HG03196 (cell line): ENCODE data around the gene ABHD16A.

ENCODE experiments used
- ATAC-seq: cut with Tn5 transposase; IDR thresholded peaks from one replicate; pipeline ENCODE4 v1.9.1; 2021; ENCODE audit not compliant: unreplicated experiment

ABHD16A gene

GRCh38 chr6:31702819-31703716 lies at the start of gene ABHD16A:
Gene ABHD16A (minus strand): TSS chr6:31703324. CDS start chr6:31703281, 43 bp downstream.
- ATAC-seq: peak; percentile 86

GRCh38 chr6:31752739-31753319 lies 49.7 kb upstream of the ABHD16A start:
- no peak for ATAC-seq

DNA sequence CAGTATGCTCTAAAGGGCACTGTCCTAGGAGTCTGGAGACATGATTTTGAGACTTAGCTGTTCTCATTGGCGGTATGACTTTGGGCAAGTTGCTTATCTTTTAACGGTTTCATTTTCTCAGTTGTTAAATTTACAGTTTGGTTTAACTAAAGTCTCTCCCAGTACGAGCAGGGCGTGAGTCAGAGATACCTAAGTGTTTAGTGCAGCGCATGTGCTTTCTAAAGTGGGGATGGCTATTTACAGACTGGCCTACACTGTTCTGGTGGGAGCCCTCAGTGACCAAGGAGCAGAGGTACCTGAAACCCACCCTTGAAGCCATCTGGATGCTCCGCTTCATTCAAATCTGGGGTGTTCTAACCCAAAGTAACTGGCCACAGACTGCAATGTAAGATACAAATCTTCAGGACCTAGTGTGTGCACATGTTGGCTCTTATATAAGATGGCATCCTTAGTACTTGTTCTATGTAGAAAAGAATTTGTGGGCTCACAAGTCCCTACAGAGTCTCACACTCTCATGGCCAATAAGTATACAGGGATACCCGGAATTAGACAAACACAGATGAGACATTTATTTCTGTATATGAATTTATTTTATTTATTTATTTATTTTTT lies 47.4 kb upstream of the ABHD16A start:
- no peak for ATAC-seq

DNA sequence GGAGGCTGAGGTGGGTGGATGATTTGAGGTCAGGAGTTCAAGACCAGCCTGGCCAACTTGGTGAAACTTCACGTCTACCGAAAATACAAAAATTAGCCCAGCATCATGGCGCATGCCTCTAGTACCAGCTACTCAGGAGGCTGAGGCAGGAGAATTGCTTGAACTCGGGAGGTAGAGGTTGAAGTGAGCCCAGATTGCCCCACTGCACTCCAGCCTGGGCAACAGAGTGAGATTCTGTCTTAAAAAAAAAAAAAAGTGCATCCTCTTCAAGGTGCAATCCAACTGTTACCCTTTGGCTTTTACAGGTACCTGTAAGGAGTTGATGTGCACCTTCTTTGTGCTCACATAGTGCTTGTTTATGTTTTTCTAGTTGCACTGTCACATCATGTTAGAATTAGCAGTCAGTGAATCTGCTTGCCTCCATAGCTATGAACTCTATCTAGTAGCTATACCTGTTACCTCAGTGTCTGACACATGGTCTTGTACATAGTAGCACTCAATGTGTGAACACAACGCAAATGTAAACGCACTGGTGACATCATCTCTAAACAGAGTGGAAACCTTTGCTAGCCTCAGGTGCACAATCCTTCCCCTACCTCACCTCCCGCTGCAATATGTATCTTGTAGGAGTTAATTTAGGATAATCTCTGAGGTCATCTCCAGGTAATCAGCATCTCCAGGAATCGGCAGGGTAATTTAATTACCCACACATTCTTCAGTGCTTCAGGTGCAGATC lies 46.3 kb upstream of the ABHD16A start:
- ATAC-seq: no peak

DNA sequence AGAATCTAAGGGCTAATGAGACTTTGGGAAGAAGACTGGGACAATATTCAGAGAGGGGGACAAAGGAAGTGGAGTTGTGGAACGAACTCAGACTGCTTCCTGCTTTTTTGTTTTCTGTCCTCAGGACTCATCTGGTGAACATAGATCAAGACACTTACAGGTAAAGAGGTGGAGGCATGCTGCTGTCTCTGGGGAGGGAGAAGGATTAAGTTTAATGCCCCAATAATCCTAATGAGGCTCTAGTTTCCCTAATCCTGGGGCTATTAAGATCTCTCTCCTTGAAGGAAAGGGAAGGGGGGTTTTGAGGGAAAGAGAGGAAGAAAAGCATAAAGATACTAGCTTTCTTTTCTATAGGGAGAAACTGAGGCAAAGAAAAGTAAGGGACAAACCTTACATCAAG lies 41.3 kb upstream of the ABHD16A start:
- no peak for ATAC-seq

DNA sequence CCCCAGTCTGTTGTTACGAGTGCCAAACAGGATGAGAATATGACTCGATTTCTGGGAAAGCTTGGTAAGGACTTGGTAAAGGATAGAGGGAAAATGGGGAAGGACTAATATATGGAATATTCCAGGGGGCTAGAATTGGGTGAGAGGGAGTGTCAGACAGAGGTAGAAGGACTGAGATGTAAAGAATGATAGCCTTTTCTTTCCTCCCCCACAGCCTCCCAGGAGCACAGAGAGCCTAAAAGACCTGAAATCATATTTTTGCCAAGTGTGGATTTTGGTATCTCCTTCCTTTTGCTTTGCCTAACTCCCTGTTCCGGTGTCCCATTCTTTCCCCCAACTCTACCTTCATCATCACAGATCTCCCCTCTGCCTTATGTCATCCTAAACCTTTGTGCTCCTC lies 39.8 kb upstream of the ABHD16A start:
- no peak for ATAC-seq

DNA sequence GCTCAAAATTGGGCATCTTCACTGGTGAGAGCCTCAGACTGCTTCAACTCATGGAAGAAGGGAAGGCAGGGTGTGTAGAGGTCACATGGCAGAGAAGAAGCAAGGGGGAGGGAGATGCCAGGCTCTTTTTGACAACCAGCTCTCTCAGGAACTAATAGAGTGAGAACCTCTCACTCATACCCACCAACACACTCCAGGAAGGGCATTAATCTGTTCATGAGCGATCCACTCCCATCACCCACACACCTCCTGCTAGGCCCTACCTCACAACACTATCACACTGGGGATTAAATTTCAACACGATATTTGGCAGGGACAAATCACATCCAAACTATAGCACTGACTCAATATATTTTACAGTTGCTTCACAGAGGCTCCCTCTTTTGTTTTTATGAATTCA lies 38.7 kb upstream of the ABHD16A start:
- ATAC-seq: no peak

GRCh38 chr6:31740397-31741223 lies 37.5 kb upstream of the ABHD16A start:
- no peak for ATAC-seq

DNA sequence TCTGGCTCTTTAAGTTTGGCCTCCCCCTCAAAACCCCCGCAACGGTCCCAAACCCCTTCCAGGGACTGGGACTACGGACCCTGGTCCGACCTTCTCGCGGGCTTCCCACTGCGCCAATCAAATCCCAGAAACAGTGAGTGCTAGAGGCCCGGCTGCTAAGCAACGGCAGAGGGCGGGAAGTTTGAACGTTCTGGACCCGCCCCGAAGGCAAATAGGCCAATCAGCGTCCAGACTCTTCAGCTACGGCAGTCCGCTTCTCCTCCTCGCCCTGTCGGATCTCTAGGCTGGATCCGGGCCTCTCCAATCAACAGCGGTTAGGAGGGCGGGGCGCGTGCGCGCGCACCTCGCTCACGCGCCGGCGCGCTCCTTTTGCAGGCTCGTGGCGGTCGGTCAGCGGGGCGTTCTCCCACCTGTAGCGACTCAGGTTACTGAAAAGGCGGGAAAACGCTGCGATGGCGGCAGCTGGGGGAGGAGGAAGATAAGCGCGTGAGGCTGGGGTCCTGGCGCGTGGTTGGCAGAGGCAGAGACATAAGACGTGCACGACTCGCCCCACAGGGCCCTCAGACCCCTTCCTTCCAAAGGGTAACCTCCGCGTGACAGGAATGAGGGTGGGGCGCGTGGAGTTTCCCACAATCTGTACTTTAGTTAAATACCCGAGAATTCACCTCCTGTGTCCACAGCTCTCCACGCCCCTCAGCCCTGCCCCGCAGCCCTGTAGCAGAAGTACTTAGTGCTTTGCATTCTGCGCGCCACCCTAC lies 36.7 kb upstream of the ABHD16A start, which contains the start of gene MSH5:
Gene MSH5, plus strand, starts transcription at position 367 of the 758 bp plus-strand sequence. CDS start 462 bp downstream, outside the sequence.
- ATAC-seq: peak; percentile 56

DNA sequence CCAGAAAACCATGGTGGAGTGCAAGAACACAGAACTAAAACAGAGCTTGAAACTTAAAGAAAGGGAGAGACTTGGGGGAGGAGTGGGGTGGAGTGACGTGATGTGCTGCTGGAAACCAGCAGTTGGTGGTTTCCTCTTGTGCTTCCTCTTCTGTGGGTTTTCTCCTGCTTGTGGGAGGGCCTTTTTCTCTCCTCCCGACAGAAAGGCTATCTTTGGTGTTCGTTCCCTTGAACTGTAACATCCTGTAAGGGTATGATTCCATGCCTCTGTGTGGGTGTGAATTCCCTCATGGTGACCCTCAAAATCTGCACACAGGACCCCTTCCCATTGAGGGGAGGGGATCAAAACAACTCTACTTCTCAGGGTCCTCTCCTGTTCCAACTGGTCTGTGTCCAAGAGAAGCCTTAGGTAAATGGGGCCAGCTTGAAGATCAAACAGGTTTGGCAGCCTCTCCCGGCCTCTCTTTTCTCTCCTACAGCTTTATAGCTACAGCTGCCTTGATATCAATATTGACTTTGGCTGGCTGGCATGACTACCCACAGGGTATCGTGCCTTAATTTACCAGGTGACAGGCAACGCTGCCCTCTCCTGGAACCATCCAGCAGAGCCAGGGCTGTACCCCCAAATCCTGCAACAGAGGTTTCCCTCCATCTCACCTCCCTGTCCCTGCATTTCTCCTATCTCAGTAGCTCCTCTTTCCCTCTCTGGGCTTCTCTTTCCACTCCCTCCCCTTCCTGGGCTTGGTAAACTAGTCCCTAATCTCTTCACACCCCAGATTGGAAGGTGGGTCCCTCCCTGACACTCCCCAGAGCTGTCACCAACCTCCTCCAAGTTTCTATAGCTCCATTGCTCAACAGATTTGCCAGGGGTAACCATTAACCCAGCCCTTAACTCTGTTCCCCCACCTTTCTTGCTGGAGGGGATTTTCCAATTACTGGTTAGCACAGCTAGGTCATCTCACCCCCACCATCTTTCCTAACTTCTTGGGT lies 35.2 kb upstream of the ABHD16A start:
- ATAC-seq: no peak

DNA sequence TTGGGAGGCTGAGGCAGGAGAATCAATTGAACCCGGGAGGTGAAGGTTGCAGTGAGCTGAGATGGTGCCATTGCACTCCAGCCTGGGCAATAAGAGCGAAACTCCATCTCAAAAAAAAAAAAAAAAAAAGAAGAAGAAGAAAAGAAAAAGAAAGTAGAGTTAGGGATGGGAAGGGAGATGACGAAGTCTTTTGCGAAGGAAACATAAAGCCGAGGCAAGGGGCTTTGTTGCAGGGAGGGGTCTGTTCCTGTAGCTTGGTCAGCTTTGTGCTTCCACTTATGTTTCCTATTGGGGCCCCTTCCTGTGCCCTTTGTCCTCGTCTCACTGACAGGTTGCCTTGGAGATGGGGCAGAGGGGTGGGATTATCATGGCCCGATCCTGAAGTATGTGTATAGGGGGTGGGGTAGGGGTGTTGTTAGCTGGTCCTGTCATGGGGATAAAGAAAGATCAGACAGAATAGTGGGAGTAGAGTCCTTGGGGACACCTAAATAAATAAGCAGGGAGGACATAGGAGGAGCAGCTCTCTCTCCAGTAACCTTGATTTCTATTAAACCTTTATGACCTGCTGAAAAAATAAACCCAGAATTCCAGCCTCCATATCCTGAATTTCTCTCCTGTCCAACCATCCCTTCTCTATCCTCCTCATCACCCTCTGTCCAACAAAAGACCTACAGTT lies 34.3 kb upstream of the ABHD16A start:
- ATAC-seq: no peak

- ATAC-seq: no peak
Observed at GRCh38 chr6:31736768-31737314, 33.7 kb upstream of the ABHD16A start.

- ATAC-seq: peak; percentile 23
Observed at GRCh38 chr6:31736021-31736767, 33.1 kb upstream of the ABHD16A start, which contains the start of gene CLIC1. Gene CLIC1 (minus strand): TSS chr6:31736530. CDS start chr6:31736300, 230 bp downstream.

DNA sequence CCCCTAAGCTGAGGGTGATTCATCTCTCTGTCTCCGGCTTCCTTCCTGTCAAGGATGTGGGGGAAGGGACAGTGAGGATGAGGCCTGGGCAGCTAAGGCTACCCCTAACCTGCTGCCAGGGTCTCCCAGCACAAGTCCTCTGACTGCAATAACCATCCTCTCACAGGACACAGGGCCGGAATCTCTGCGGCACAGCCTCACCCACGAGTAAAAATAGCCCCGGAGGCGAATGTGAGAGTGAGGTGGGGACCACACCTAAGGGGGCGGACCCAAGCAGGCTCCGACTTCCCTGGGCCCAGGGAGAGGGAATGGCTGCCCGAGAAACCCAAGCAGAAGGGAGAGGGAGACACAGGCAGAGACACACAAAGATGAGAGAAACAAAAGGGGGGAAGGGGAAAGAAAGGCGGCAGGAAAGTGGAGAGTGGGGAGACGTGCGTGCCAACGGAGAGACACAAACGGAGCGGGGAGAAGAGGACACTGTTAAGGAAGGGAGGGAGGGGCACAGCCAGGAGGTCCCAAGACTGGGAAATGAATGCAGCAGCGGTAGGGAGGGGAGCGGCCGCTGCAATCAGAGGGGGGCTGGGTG lies 31.8 kb upstream of the ABHD16A start:
- peak; percentile 33 for ATAC-seq

- no peak for ATAC-seq
Observed at GRCh38 chr6:31734247-31734820, 31.2 kb upstream of the ABHD16A start.

DNA sequence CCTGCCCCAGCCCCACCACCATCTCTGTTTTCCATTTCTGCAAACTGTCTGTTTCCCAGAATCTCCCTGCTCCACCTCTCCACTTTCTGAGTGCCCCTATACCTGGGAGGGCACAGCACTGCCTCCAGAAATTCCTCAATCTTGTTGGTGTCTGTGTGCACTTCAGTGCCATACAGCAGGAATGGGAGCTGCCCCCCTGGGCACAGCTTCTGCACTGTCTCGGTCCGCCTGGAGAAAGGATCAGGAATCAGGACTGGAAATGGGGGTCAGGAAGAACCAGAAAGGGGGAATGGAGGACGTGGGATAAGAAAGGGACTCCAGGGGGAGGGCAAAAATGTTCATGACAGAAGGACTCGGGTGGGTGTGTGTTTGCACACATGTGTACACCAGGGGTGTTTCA lies 30.6 kb upstream of the ABHD16A start:
- no peak for ATAC-seq
